ENCODE measurements around the gene MOSPD2.

Gene MOSPD2

GRCh38 chrX:14915596-14915995 is 42.4 kb downstream of the MOSPD2 start:
- DNase-seq (ENCODE audit: low read depth): no peak

GRCh38 chrX:14916017-14916674 is 42.9 kb downstream of the MOSPD2 start:
- no peak for DNase-seq (ENCODE audit: low read depth)

- DNase-seq (ENCODE audit: low read depth): no peak
Measured at GRCh38 chrX:14919407-14919806, 46.2 kb downstream of the MOSPD2 start.

- DNase-seq (ENCODE audit: low read depth): no peak
Measured at GRCh38 chrX:14920196-14920595, 47.0 kb downstream of the MOSPD2 start.

- DNase-seq (ENCODE audit: low read depth): no peak
Measured at GRCh38 chrX:14922437-14922836, 49.2 kb downstream of the MOSPD2 start.

GRCh38 chrX:14923761-14924160 is 50.5 kb downstream of the MOSPD2 start:
- no peak for DNase-seq (ENCODE audit: low read depth)

GRCh38 chrX:14926471-14926870 is 53.2 kb downstream of the MOSPD2 start:
- DNase-seq (ENCODE audit: low read depth): no peak

GRCh38 chrX:14927401-14927800 is 54.2 kb downstream of the MOSPD2 start:
- DNase-seq (ENCODE audit: low read depth): no peak

GRCh38 chrX:14930663-14931062 is 57.4 kb downstream of the MOSPD2 start:
- no peak for DNase-seq (ENCODE audit: low read depth)

GRCh38 chrX:14932136-14932535 is 58.9 kb downstream of the MOSPD2 start:
- DNase-seq (ENCODE audit: low read depth): no peak

GRCh38 chrX:14934423-14934822 is 61.2 kb downstream of the MOSPD2 start:
- DNase-seq (ENCODE audit: low read depth): no peak

- no peak for DNase-seq (ENCODE audit: low read depth)
Measured at GRCh38 chrX:14936561-14936960, 63.3 kb downstream of the MOSPD2 start.

- DNase-seq (ENCODE audit: low read depth): no peak
Measured at GRCh38 chrX:14939644-14940043, 66.4 kb downstream of the MOSPD2 start.

- no peak for DNase-seq (ENCODE audit: low read depth)
Measured at GRCh38 chrX:14941301-14941700, 68.1 kb downstream of the MOSPD2 start.

GRCh38 chrX:14942341-14942740 is 69.1 kb downstream of the MOSPD2 start:
- no peak for DNase-seq (ENCODE audit: low read depth)

GRCh38 chrX:14943962-14944361 is 70.7 kb downstream of the MOSPD2 start:
- no peak for DNase-seq (ENCODE audit: low read depth)

GRCh38 chrX:14946606-14947155 is 73.5 kb downstream of the MOSPD2 start:
- DNase-seq (ENCODE audit: low read depth): no peak

GRCh38 chrX:14948691-14949090 is 75.5 kb downstream of the MOSPD2 start:
- DNase-seq (ENCODE audit: low read depth): no peak

GRCh38 chrX:14956813-14957582 is 83.8 kb downstream of the MOSPD2 start:
- DNase-seq (ENCODE audit: low read depth): no peak

- DNase-seq (ENCODE audit: low read depth): no peak
Measured at GRCh38 chrX:14963447-14964236, 90.4 kb downstream of the MOSPD2 start.

- DNase-seq (ENCODE audit: low read depth): no peak
Measured at GRCh38 chrX:14964500-14964899, 91.3 kb downstream of the MOSPD2 start.
